HG03571 (cell line): ENCODE results near the gene ENDOG.

Experiments used
- ATAC-seq: cut with Tn5 transposase; IDR thresholded peaks from one replicate; pipeline ENCODE4 v1.9.1; 2021; ENCODE audit not compliant: unreplicated experiment

ENDOG gene

DNA sequence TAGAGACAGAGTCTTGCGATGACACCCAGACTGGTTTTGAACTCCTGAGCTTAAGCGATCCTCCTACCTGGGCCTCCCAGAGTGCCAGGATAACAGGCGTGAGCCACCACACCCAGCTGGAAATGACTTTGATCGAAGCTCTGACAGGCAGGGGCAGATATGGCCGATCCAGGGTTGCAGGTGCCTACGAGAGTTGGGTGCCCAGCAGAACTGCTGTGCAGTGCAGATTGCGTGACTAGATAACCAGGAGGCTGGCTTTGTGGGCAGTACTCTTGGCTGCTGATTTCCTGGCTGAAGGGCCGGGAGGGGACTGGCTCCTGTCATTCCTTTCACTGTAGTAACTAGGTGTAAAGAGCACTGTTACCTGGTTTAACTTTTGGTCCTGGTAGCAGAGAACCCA, 19.4 kb upstream of the ENDOG start:
- no peak for ATAC-seq

DNA sequence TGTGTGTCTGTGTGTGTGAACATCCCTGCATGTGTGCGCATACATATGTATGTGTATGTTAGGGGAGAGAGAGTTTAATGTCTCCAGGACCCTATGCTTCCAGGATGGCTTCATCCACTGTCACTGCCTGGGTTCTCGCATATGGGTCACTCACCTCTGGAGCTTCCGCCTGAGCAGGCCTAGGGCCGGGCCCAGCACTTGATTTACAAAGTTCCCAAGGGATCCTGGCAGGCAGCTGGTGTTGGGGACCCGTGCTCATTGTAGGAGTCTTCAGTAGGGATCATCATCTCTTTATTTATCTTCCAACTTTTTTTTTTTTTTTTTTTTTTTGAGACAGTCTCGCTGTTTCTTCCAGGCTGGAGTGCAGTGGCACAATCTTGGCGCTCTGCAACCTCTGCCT, 18.2 kb upstream of the ENDOG start:
- ATAC-seq: no peak

DNA sequence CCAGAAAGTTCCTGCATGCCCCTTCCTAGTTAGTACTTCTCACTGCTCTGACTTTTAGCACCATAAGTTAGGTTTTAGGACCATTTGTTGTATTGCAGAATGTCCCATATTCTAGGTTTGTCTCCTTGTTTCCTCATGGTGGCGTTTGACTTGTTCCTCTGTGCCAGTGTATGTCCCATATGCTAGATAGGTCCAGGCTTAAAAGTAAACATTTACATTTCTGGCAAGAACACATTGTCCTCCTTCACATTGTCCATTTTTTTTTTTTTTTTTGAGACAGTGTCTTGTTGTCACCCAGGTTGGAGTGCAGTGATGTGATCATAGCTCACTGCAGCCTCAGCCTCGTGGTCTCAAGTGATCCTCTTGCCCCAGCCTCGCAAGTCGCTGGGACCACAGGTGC, 15.8 kb upstream of the ENDOG start:
- ATAC-seq: no peak

DNA sequence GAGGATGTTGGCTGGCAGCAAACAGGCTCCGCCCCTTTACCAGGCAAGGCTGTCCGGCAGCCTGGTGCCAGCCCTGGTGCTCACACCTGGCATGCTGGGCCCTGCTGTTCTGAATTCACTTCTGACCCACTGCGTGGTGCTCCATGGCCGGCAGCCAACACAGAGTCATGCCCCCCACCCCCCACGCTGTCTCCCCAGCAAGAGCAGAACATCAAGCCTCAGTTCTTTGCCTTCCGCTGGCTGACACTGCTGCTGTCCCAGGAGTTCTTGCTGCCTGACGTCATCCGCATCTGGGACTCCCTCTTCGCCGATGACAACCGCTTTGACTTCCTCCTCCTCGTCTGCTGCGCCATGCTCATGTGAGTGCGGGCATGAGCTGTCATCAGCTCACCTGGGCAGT, 12.6 kb upstream of the ENDOG start:
- ATAC-seq: no peak

- ATAC-seq: no peak
These were observed 10.5 kb upstream of the ENDOG start for GRCh38 chr9:128807827-128808226.

DNA sequence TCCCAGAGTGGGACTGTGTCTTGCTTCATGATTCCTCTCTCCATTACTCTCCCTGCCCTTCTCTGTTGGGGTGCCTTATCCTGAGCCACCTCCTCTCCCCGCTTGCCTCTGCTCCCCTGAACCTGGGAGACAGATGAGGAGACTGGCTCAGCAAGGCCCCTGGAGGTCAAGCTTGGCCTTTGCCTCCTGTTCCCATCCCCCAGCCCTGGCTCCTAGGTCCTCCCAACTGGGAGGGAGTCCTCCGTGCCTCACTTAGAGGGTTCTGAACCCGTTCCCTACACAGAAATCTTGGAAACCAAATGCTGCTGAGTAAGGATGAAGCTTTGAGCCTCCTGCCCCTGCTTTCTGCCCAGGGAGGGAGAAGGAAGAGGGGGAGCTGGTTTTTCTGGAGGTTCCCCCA, 9.8 kb upstream of the ENDOG start:
- no peak for ATAC-seq

DNA sequence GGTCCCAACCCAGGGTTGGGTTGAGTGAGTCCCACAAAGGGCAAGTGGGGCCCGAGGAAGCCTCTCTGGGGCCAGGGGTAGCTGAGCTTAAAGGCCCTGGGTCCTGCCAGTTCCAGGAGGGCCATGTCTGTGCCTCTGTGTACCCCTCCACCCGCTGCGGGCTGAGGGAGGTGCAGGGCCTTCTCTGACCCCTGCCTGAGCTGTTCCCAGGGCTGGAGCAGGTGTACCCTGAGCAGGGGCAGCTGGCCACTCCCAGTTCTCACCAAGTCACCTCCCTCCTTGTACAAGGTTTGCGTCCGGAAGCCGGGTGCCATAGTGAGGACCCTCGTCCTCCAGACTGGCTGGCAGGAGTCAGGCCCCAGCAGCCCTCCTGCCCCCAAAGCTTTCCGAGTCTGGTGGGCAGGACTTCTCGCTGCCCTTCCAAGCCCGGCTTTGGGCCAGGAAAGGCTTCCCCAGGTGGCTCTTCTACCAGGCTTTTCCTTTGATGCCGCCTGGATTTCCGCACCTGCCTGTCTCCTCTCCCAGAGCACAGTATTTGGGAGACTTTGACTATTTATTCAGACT, 9.2 kb upstream of the ENDOG start:
- ATAC-seq: no peak

DNA sequence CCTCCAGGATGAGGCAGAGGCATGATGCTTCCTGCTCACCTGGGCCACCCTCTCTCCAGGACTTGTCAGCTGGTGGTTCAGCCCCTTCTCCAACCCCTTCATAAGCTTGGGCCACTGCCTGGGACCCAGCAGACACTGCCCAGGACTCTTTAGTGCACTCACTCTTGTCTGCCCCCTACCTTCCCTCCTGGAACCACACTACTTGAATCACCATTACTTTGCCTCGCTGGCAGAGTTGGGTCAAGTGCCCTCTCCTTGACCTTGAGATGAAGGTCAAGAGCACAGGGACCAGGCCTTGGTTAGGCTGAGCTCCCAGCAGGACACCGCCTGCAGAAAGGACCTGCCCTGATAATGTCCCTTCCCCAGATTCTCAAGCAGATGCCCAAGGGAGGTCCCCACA, 8.5 kb upstream of the ENDOG start:
- no peak for ATAC-seq

DNA sequence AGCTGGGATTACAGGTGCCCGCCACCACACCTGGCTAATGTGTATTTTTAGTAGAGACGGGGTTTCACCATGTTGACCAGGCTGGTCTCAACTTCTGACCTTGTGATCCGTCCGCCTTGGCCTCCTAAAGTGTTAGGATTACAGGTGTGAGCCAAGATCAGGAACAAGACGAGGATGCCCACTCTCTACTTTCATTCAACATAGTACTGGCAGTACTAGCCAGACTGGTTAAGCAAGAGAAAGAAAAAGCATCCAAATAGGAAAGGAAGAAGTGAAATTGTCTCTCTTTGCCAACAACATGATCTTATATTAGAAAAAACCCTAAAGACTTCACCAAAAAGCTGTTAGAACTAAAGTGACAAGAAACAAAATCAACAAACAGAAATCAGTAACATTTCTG, 7.4 kb upstream of the ENDOG start:
- no peak for ATAC-seq

GRCh38 chr9:128818839-128819715, 777 bp downstream of the ENDOG start:
- peak; percentile 9 for ATAC-seq

- ATAC-seq: no peak
These were observed 1.7 kb downstream of the ENDOG start for GRCh38 chr9:128819716-128820664.

DNA sequence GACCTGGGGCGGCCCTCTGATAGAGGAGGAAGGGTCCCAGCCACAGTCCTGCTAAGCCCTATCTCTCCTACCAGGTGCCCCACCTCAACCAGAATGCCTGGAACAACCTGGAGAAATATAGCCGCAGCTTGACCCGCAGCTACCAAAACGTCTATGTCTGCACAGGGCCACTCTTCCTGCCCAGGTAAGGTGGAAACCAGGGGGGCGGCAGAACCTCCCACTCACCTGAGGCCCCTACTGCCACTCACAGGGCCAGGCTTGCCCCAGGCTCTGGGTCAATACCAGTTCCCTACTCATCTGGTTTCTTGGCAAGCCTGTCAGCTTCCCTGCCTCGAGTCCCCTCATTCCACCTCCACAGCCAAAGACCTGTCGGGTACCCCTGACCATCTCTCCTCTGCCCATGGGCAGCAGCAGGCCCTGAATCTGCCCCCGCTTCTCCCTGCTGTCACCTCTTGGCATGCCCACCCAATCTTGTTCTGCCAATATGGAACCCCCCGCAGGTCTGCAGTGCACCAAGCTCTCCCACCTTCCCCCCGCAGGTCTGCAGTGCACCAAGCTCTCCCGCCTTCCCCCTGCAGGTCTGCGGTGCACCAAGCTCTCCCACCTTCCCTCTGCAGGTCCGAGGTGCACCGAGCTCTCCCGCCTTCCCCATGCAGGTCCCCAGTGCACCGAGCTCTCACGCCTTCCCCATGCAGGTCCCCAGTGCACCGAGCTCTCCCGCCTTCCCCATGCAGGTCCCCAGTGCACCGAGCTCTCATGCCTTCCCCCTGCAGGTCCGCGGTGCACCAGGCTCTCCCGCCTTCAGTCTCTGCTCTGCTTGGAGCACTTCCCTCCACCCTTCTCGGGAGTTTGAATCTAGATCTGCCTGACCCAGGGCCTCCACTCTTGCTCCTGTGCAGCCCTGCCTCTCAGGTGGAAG, 2.6 kb downstream of the ENDOG start:
- ATAC-seq: no peak

GRCh38 chr9:128821584-128822406, 3.5 kb downstream of the ENDOG start:
- ATAC-seq: no peak

DNA sequence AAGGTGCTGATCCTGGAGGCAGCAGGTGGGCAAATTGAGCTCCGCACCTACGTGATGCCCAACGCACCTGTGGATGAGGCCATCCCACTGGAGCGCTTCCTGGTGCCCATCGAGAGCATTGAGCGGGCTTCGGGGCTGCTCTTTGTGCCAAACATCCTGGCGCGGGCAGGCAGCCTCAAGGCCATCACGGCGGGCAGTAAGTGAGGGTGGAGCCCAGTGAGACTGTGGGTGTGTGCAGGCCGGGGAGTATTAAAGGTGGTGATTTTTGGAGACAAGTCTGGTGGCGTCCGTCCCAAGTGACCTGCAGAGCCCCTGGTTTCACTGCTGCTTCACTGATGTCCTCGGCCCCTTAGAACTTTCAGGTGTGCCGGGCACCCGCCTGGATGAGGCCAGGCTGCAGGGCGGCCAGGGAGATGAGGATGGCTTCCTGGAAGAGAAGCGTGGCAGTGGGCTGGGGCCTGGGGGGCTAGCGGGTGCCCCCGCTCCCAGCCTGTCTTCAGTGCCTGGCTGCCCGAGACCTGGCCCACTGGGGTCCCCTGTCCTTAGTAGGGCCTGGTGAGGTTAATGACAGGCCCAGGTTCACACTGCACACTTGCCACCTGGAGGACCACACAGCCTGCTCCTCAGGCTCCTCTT, 4.2 kb downstream of the ENDOG start:
- no peak for ATAC-seq

DNA sequence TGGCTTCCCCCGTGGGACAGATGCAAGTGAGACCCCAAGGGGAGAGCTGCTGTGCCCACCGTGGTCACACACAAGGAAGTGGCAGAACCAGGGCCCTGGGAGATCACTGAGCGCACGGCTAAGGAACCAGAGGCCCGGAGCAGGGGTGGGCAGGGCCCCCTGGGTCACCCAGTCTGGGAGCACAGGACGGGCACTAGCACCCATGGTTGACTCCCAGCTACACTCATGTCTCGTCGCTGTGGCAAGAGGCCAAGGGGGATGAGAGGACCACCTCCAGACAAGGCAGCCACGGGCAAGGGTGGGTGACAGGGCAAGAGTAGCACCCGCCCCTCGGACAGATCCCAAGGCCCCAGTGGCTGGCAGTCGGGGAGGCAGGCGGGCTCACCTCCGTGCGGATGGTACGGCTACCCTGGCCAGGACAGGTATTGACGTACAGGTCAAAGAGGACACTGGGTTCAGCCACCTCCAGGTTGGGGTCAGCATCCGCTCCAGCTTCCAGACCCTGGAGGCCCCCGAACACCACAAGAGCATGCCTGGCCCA, 5.1 kb downstream of the ENDOG start:
- no peak for ATAC-seq

DNA sequence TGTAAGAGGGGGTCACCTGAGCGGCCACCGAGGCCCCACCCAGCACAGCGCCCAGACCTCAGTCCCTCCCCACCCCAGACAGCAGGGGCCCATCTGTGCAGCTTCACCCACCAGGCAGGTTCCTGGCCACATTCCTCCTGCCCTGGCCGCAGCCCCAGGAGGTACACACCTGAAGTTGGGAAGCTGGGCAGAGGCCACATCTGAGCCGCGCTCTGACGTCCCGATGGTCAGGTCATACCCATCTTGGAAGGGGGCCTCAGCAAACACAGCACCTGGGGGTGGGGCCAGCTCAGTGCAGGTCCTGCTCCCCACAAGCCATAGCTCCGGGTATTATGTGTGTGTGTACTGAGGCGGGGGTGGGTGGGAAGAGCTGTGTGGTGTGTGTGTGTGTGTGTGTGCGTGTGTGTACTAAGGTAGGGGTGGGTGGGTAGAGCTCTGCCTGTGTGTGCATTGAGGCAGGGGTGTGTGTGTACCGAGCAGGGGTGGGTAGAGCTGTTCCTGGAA, 5.7 kb downstream of the ENDOG start:
- ATAC-seq: no peak

GRCh38 chr9:128824911-128825310, 6.6 kb downstream of the ENDOG start:
- ATAC-seq: no peak

DNA sequence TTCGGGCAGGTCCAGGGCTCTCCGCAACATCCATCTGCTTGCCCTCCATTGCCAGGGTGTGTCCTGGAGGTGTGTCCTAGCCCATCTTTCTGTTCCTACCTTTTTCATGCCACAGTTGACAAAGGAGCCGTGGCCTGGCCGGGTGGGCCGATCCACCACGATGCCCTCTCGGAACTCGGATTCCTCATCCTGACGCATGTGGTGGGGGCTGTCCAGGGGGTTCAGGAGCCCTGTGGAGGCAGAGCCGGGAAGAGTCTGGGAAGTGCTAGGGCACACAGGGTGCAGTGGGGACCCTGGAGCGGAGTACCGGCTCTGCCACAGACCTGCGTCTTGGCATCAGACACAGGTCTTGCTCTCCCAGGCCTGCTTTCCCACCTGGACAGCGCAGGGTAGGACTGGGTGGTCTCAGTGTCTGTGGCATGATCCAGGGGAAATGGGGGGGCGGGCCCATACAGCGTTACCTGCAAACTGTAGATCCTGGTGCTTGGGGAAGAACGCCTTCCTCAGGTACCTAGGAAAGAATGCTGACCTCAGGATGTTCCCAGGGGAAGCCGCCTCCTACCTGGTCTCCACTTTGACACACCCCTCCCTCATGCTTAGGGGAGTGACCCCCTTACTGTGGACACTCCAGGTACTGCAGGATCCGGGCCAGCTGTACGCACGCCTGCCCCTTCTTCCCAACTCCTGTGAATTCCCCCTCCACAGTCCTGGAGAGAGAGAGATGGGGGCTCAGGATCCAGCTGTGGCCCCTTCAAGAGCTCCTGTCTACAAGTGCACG, 7.8 kb downstream of the ENDOG start:
- ATAC-seq: no peak
